GM12878 (cell line): ENCODE results near the gene HDAC9. TPM values are rescaled to one million over a fixed set of nuclear protein-coding genes. Genes with fewer than 3 reads are reported as not detected.

ENCODE experiments used
- ATAC-seq: fragments of 200-7000 bp; cut with Tn5 transposase; 3 replicates; pipeline ENCODE4 v1.9.1; 2020; ENCODE audit warnings: mild to moderate bottlenecking, moderate library complexity
- BruUV-seq: library from RNA; stranded (reverse); fragments of 400-500 nt; replicated peaks from 2 replicates; lab custom pipeline; 2021; lab: Mats Ljungman, UMichigan
- CTCF ChIA-PET: fragments of 300-600 bp; sonication (Branson Sonifier 250); formaldehyde crosslinking; extraction: SDS; loops from one replicate; lab custom pipeline; 2021; ENCODE audit warnings: inconsistent platforms; lab: Yijun Ruan, JAX
- POLR2A ChIA-PET: fragments of 350-600 bp; formaldehyde crosslinking; extraction: SDS; loops from one replicate; lab custom pipeline; 2021; ENCODE audit warnings: inconsistent platforms; lab: Charles Lee
- RAD21 ChIA-PET: fragments of 300-600 bp; sonication (Branson Sonifier 250); formaldehyde crosslinking; loops from one replicate; lab custom pipeline; 2023; ENCODE audit warnings: antibody characterized with exemption; ENCODE audit not compliant: unreplicated experiment; lab: Charles Lee
- SMC1A ChIA-PET: fragments of 300-600 bp; sonication (Branson Sonifier 250); formaldehyde crosslinking; loops from one replicate; lab custom pipeline; 2023; ENCODE audit not compliant: unreplicated experiment, uncharacterized antibody; lab: Charles Lee
- DNase-seq: peaks from one replicate; pipeline ENCODE4 v3.0.0-alpha.2; 2011; ENCODE audit warnings: low read depth, low spot score
- FAIRE-seq: peaks from 3 replicates; lab custom pipeline; 2011; peaks lifted over from hg19 to GRCh38; lab: Jason Lieb, UNC
- H2AFZ ChIP-seq: 2 replicates; pipeline ENCODE4 v1.6.0; 2011; ENCODE audit warnings: low read depth, low read length, control low read depth; ENCODE audit not compliant: control insufficient read depth
- H3K27ac ChIP-seq: 2 replicates; pipeline ENCODE4 v1.5.1; 2011; ENCODE audit warnings: control low read depth; ENCODE audit not compliant: control insufficient read depth, insufficient read depth
- H3K27me3 ChIP-seq, 2 experiments: replicated peaks in 1 of 2; 2 replicates each; pipeline versions ENCODE4 v1.6.0 to v1.6.1; 2011; ENCODE audit warnings: low read length in 1 of 2; ENCODE audit not compliant: control insufficient read depth in 2 of 2, insufficient read depth in 2 of 2
- H3K36me3 ChIP-seq, 2 experiments: 2 replicates each; pipeline ENCODE4 v1.5.1; 2011; ENCODE audit warnings: low read length in 1 of 2; ENCODE audit not compliant: control insufficient read depth in 2 of 2, insufficient read depth in 2 of 2
- H3K4me1 ChIP-seq: 2 replicates; pipeline ENCODE4 v1.6.1; 2011; ENCODE audit warnings: mild to moderate bottlenecking, low read length, moderate library complexity, mixed read lengths; ENCODE audit not compliant: control insufficient read depth, insufficient read depth
- H3K4me2 ChIP-seq: 2 replicates; pipeline ENCODE4 v1.6.0; 2011; ENCODE audit warnings: control low read depth; ENCODE audit not compliant: control insufficient read depth, insufficient read depth
- H3K4me3 ChIP-seq: fragments of 200-600 bp; sonication (generic); 2 replicates; pipeline ENCODE4 v1.5.1; 2016
- H3K79me2 ChIP-seq: 2 replicates; pipeline ENCODE4 v1.6.0; 2011; ENCODE audit warnings: low read length; ENCODE audit not compliant: control insufficient read depth, insufficient read depth
- H3K9ac ChIP-seq: 2 replicates; pipeline ENCODE4 v1.8.0; 2011; ENCODE audit warnings: low read length, control low read depth, mixed read lengths; ENCODE audit not compliant: control insufficient read depth, insufficient read depth
- H3K9me3 ChIP-seq: replicated peaks from 3 replicates; pipeline ENCODE4 v1.5.1; 2011; ENCODE audit warnings: mild to moderate bottlenecking, low read length; ENCODE audit not compliant: control insufficient read depth, insufficient read depth
- H4K20me1 ChIP-seq: 2 replicates; pipeline ENCODE4 v1.6.0; 2011; ENCODE audit not compliant: control insufficient read depth, insufficient read depth
- ASH2L ChIP-seq: fragments of 300-600, 200-600 bp; sonication (generic); IDR thresholded peaks from 2 replicates; pipeline ENCODE4 v1.6.1; 2017; ENCODE audit warnings: low read depth, mild to moderate bottlenecking, borderline replicate concordance
- BRCA1 ChIP-seq: IDR thresholded peaks from 2 replicates; pipeline ENCODE4 v1.6.1; 2011; ENCODE audit warnings: low read depth, low read length, improper control_type of control experiment
- CBX3 ChIP-seq: fragments of 200-600 bp; sonication (generic); IDR thresholded peaks from 2 replicates; pipeline ENCODE4 v1.6.1; 2016; ENCODE audit warnings: low read depth, borderline replicate concordance
- NBN ChIP-seq: fragments of 450-650 bp; IDR thresholded peaks from 2 replicates; pipeline ENCODE4 v1.6.1; 2016
- POLR2A ChIP-seq: IDR thresholded peaks from 2 replicates; pipeline ENCODE4 v1.6.1; 2011; ENCODE audit warnings: low read depth, mild to moderate bottlenecking, low read length
- SP1 ChIP-seq: IDR thresholded peaks from one replicate; pipeline ENCODE4 v1.6.1; 2011; ENCODE audit warnings: low read depth, low read length
- TCF3 ChIP-seq: IDR thresholded peaks from 2 replicates; pipeline ENCODE4 v1.6.1; 2012; ENCODE audit warnings: low read depth, mild to moderate bottlenecking, low read length, borderline replicate concordance; ENCODE audit not compliant: insufficient read depth
- ZZZ3 ChIP-seq: IDR thresholded peaks from 2 replicates; pipeline ENCODE4 v1.6.1; 2011; ENCODE audit warnings: low read depth; ENCODE audit not compliant: control insufficient read depth, insufficient read length
- WGBS: methylation state at CpG from one replicate; pipeline ENCODE4 v1.1.6; 2016; ENCODE audit warnings: low lambda C conversion rate; ENCODE audit not compliant: insufficient replicate concordance, insufficient coverage; ENCODE audit errors: missing lambda C conversion rate; 5-methylcytosine and 5-hydroxymethylcytosine counted together
- in situ Hi-C: fragments of 300-500 bp; cut with MboI; formaldehyde crosslinking; loops from 9 replicates; pipeline ENCODE4 v1.14.3; 2018; ENCODE audit warnings: mixed read lengths
- intact Hi-C: fragments of 100-400 bp; cut with micrococcal nuclease; formaldehyde crosslinking; loops from one replicate; pipeline ENCODE4 v1.14.2; 2022; ENCODE audit not compliant: unreplicated experiment
- polyA plus RNA-seq, 11 experiments: library from polyadenylated mRNA; depleted of rRNA in 4 of 11; unstranded in 6 of 11; stranded (reverse) in 5 of 11; fragments of >200 nt; fragmentation: Nextera tagmentation in 4 of 11; fragmentation: Illumina TruSeq in 1 of 11; extraction: Ambion mirVana in 4 of 11; extraction: Trizol in 1 of 11; gene quantifications; 1 replicate in 1 of 11; 2 replicates in 10 of 11; pipeline versions ENCODE4 v1.2.1 to v1.2.3, GENCODE V29; 2011 to 2016; ENCODE audit warnings: inconsistent platforms in 2 of 11, missing spikeins in 2 of 11, low read depth in 1 of 11
- total RNA-seq, 4 experiments: library from RNA; depleted of rRNA in 3 of 4; stranded (reverse); fragments of >200 nt in 3 of 4; fragmentation: Illumina TruSeq in 1 of 4; extraction: Trizol in 1 of 4; gene quantifications; 2 replicates each; pipeline versions ENCODE4 v1.2.1 to v1.2.3, GENCODE V29; 2013 to 2021
- TF ChIP-seq, protein P1 (sequence below): fragments of 450-650 bp; IDR thresholded peaks from 2 replicates; pipeline ENCODE4 v1.6.1; 2016; ENCODE audit warnings: mild to moderate bottlenecking
- TF ChIP-seq, protein P2 (sequence below): fragments of 450-650 bp; IDR thresholded peaks from 2 replicates; pipeline ENCODE4 v1.6.1; 2017; ENCODE audit warnings: low read depth, mild to moderate bottlenecking, moderate library complexity
- TF ChIP-seq, protein P3 (sequence below): fragments of 450-650 bp; IDR thresholded peaks from 2 replicates; pipeline ENCODE4 v1.6.1; 2017; ENCODE audit warnings: mild to moderate bottlenecking, moderate library complexity
- TF ChIP-seq, protein P4 (sequence below): fragments of 450-650 bp; IDR thresholded peaks from 2 replicates; pipeline ENCODE4 v1.6.1; 2017; ENCODE audit warnings: mild to moderate bottlenecking

Gene HDAC9
- total and polyA plus RNA-seq, 10 of the 15 experiments (the other 5 are each of a cell fraction or from before 2014, with no cell fraction given): 0.73 to 12.8 (median 0.92) TPM

DNA sequence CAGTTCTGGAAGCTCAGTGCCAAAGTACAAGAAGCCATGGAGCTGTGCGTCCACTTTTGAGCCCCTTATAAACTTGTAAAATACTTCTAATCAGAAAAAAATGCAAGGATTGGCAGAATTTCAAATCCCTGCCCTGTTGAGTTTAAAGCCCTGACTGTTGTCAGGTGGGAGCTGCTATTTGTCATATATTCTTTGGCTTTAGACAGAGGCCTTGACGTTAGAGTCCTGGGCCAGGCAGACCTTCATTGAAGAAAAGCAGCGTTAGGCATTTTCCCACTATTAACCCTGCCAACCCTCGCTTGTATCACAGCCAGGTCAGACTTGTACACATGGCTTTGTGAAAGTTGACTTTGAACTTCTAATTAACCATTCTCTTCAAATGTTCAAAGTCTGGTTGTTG, 466.5 kb downstream of the HDAC9 start (continued):
- TF ChIP-seq, protein P1, sequence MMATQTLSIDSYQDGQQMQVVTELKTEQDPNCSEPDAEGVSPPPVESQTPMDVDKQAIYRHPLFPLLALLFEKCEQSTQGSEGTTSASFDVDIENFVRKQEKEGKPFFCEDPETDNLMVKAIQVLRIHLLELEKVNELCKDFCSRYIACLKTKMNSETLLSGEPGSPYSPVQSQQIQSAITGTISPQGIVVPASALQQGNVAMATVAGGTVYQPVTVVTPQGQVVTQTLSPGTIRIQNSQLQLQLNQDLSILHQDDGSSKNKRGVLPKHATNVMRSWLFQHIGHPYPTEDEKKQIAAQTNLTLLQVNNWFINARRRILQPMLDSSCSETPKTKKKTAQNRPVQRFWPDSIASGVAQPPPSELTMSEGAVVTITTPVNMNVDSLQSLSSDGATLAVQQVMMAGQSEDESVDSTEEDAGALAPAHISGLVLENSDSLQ: no peak

GRCh38 chr7:18965657-18966056, 470.1 kb downstream of the HDAC9 start:
- CTCF ChIA-PET: no interaction called here
- WGBS: 42% methylated on average over 3 of the region's 3 CpGs
- Histone ChIP-seq H3K79me2 (no peaks in the 10 kb centered on the region), H3K9ac (no peak overlapping the region), H3K4me1 (no peaks in the 10 kb centered on the region), H3K27ac (no peak overlapping the region), H3K9me3 (no peaks in the 10 kb centered on the region), H2AFZ (no peak overlapping the region), H4K20me1 (no peaks in the 10 kb centered on the region), H3K4me3 (no peak overlapping the region), H3K4me2 (no peak overlapping the region), H3K36me3 (no peaks in the 10 kb centered on the region), H3K27me3 (no peaks in the 10 kb centered on the region)
- POLR2A ChIA-PET: no interaction called here
- FAIRE-seq (no peak), DNase-seq (no peak), ATAC-seq (no peak)
- RAD21 ChIA-PET: no interaction called here
- intact Hi-C loops: no loop called here
- in situ Hi-C loops: no loop called here
- SMC1A ChIA-PET: interaction anchor here (1.0 kb wide), 1 partner anchor 70 kb away, joined by 3 read pairs; no protein-coding TSS in a partner anchor
- no TSS peak for BruUV-seq
- TF ChIP-seq, protein P2, sequence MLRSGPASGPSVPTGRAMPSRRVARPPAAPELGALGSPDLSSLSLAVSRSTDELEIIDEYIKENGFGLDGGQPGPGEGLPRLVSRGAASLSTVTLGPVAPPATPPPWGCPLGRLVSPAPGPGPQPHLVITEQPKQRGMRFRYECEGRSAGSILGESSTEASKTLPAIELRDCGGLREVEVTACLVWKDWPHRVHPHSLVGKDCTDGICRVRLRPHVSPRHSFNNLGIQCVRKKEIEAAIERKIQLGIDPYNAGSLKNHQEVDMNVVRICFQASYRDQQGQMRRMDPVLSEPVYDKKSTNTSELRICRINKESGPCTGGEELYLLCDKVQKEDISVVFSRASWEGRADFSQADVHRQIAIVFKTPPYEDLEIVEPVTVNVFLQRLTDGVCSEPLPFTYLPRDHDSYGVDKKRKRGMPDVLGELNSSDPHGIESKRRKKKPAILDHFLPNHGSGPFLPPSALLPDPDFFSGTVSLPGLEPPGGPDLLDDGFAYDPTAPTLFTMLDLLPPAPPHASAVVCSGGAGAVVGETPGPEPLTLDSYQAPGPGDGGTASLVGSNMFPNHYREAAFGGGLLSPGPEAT: no peak
- TF ChIP-seq SP1 (no peak), TCF3 (no peak), ZZZ3 (no peak), ASH2L (no peak), CBX3 (no peak), NBN (no peak), POLR2A (no peak), BRCA1 (no peak)
- TF ChIP-seq, protein P3, sequence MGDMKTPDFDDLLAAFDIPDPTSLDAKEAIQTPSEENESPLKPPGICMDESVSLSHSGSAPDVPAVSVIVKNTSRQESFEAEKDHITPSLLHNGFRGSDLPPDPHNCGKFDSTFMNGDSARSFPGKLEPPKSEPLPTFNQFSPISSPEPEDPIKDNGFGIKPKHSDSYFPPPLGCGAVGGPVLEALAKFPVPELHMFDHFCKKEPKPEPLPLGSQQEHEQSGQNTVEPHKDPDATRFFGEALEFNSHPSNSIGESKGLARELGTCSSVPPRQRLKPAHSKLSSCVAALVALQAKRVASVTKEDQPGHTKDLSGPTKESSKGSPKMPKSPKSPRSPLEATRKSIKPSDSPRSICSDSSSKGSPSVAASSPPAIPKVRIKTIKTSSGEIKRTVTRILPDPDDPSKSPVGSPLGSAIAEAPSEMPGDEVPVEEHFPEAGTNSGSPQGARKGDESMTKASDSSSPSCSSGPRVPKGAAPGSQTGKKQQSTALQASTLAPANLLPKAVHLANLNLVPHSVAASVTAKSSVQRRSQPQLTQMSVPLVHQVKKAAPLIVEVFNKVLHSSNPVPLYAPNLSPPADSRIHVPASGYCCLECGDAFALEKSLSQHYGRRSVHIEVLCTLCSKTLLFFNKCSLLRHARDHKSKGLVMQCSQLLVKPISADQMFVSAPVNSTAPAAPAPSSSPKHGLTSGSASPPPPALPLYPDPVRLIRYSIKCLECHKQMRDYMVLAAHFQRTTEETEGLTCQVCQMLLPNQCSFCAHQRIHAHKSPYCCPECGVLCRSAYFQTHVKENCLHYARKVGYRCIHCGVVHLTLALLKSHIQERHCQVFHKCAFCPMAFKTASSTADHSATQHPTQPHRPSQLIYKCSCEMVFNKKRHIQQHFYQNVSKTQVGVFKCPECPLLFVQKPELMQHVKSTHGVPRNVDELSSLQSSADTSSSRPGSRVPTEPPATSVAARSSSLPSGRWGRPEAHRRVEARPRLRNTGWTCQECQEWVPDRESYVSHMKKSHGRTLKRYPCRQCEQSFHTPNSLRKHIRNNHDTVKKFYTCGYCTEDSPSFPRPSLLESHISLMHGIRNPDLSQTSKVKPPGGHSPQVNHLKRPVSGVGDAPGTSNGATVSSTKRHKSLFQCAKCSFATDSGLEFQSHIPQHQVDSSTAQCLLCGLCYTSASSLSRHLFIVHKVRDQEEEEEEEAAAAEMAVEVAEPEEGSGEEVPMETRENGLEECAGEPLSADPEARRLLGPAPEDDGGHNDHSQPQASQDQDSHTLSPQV: no peak
- TF ChIP-seq, protein P4, sequence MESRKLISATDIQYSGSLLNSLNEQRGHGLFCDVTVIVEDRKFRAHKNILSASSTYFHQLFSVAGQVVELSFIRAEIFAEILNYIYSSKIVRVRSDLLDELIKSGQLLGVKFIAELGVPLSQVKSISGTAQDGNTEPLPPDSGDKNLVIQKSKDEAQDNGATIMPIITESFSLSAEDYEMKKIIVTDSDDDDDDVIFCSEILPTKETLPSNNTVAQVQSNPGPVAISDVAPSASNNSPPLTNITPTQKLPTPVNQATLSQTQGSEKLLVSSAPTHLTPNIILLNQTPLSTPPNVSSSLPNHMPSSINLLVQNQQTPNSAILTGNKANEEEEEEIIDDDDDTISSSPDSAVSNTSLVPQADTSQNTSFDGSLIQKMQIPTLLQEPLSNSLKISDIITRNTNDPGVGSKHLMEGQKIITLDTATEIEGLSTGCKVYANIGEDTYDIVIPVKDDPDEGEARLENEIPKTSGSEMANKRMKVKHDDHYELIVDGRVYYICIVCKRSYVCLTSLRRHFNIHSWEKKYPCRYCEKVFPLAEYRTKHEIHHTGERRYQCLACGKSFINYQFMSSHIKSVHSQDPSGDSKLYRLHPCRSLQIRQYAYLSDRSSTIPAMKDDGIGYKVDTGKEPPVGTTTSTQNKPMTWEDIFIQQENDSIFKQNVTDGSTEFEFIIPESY: no peak
